Uterus (tissue), 2 donors: ENCODE data around the gene KLHL30.

Source experiments
- POLR2A ChIP-seq, 2 donors: fragments of 450-650 bp; IDR thresholded peaks; one replicate each; pipeline ENCODE4 v1.6.1; 2016; ENCODE audit warnings: antibody characterized with exemption in 2 of 2, mild to moderate bottlenecking in 1 of 2, moderate library complexity in 1 of 2
- TF ChIP-seq, protein P1 (sequence below), 4 experiments: fragments of 200-600 bp in 2 of 4; fragments of 450-650 bp in 2 of 4; sonication (generic) in 2 of 4; IDR thresholded peaks; one replicate each; pipeline ENCODE4 v1.5.1; 2016 to 2019; ENCODE audit warnings: antibody characterized with exemption in 4 of 4, mild to moderate bottlenecking in 2 of 4, moderate library complexity in 1 of 4

DNA sequence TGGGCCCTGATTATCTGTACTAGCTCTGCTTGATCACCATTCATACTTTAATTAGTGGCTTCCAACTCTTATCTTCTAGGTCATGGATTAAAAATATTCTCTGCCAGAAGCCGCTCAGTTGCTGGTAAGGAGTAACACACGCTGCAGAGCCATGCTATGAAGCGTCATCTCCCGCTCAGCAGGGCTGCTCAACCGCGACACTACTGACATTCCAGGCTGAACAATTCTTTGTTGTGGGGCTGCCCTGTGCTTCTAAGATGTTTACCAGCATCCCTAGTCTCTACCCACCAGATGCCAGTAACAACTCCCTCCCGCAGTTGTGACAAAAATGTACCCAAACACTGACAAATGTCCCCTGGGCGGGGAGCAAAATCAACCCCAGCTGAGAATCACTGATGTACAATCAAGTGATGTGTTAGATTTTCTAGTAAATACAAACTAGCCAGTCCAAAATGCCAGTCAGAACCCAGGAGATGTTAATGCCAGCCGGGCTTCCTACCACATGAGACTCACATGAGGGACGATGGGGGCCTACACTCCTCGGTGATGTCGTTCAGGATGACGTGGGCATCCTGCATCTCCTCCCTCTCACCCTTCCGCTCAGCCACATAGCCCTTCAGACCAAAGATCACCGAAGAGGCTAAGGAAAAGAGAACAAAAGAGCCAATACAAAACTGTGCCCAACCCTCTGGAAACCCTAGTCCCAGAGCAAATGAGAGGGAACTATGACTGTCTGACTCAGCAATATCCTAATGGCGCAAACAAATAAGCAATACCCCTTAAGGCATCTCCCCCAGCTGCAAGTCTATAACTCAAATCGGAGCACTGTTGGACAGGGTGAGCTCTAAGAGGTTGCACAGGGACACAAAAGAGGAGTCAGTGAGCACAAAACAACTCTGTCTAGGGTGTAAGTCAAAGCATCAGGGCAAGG, 49.4 kb downstream of the KLHL30 start:
- TF ChIP-seq, protein P1, sequence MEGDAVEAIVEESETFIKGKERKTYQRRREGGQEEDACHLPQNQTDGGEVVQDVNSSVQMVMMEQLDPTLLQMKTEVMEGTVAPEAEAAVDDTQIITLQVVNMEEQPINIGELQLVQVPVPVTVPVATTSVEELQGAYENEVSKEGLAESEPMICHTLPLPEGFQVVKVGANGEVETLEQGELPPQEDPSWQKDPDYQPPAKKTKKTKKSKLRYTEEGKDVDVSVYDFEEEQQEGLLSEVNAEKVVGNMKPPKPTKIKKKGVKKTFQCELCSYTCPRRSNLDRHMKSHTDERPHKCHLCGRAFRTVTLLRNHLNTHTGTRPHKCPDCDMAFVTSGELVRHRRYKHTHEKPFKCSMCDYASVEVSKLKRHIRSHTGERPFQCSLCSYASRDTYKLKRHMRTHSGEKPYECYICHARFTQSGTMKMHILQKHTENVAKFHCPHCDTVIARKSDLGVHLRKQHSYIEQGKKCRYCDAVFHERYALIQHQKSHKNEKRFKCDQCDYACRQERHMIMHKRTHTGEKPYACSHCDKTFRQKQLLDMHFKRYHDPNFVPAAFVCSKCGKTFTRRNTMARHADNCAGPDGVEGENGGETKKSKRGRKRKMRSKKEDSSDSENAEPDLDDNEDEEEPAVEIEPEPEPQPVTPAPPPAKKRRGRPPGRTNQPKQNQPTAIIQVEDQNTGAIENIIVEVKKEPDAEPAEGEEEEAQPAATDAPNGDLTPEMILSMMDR (IDR thresholded peaks at IDR 0.05): no peak
- TF ChIP-seq POLR2A (IDR thresholded peaks at IDR 0.05): no peak
